Keratinocyte (primary cell): ENCODE results near the gene NUDT21. TPM values are rescaled to one million over a fixed set of nuclear protein-coding genes. Genes with fewer than 3 reads are reported as not detected.

Experiments used
- DNase-seq: peaks from one replicate; pipeline ENCODE4 v3.0.0-alpha.2; 2011; ENCODE audit warnings: low read depth, missing footprints, low spot score
- FAIRE-seq: peaks from 2 replicates; lab custom pipeline; 2011; peaks lifted over from hg19 to GRCh38; lab: Jason Lieb, UNC
- H2AFZ ChIP-seq: 2 replicates; pipeline ENCODE4 v1.6.0; 2012; ENCODE audit warnings: low read length, control low read depth, inconsistent platforms; ENCODE audit not compliant: control insufficient read depth
- H3K27ac ChIP-seq: 2 replicates; pipeline ENCODE4 v1.5.1; 2011; ENCODE audit warnings: low read length; ENCODE audit not compliant: control insufficient read depth, insufficient read depth
- H3K27me3 ChIP-seq: 3 replicates; pipeline ENCODE4 v1.6.0; 2011; ENCODE audit warnings: low read length; ENCODE audit not compliant: control insufficient read depth, insufficient read depth; ENCODE audit errors: extremely low read depth
- H3K36me3 ChIP-seq, 2 experiments: 2 replicates in 1 of 2; 3 replicates in 1 of 2; pipeline ENCODE4 v1.5.1; 2011; ENCODE audit warnings: low read length in 2 of 2, mild to moderate bottlenecking in 1 of 2; ENCODE audit not compliant: control insufficient read depth in 2 of 2, insufficient read depth in 2 of 2; ENCODE audit errors: extremely low read depth in 1 of 2
- H3K4me1 ChIP-seq: 3 replicates; pipeline ENCODE4 v1.5.1; 2011; ENCODE audit warnings: low read length; ENCODE audit not compliant: control insufficient read depth, insufficient read depth; ENCODE audit errors: extremely low read depth
- H3K4me2 ChIP-seq: 3 replicates; pipeline ENCODE4 v1.6.0; 2011; ENCODE audit warnings: low read depth, low read length; ENCODE audit not compliant: control insufficient read depth, insufficient read depth; ENCODE audit errors: extremely low read depth
- H3K4me3 ChIP-seq, 3 experiments: fragments of 200-600 bp in 1 of 3; sonication (generic) in 1 of 3; 2 replicates in 2 of 3; 3 replicates in 1 of 3; pipeline ENCODE4 v1.5.1; 2011 to 2016; ENCODE audit warnings: low read length in 3 of 3, mild to moderate bottlenecking in 3 of 3, control low read depth in 2 of 3, inconsistent platforms in 1 of 3, low read depth in 1 of 3, mixed read lengths in 1 of 3, mixed run types in 1 of 3, moderate library complexity in 1 of 3; ENCODE audit not compliant: control insufficient read depth in 2 of 3, insufficient read depth in 2 of 3; ENCODE audit errors: extremely low read depth in 1 of 3
- H3K79me2 ChIP-seq: 2 replicates; pipeline ENCODE4 v1.6.0; 2012; ENCODE audit warnings: low read length; ENCODE audit not compliant: control insufficient read depth, insufficient read depth
- H3K9ac ChIP-seq: 3 replicates; pipeline ENCODE4 v1.6.0; 2011; ENCODE audit warnings: low read length; ENCODE audit not compliant: control insufficient read depth, insufficient read depth; ENCODE audit errors: extremely low read depth
- H3K9me1 ChIP-seq: 3 replicates; pipeline ENCODE4 v1.6.0; 2011; ENCODE audit warnings: low read length; ENCODE audit not compliant: control insufficient read depth, insufficient read depth; ENCODE audit errors: extremely low read depth
- H3K9me3 ChIP-seq: 2 replicates; pipeline ENCODE4 v1.5.1; 2012; ENCODE audit warnings: low read depth, low read length; ENCODE audit not compliant: control insufficient read depth
- H4K20me1 ChIP-seq: 3 replicates; pipeline ENCODE4 v1.6.0; 2011; ENCODE audit warnings: low read length; ENCODE audit not compliant: control insufficient read depth, insufficient read depth; ENCODE audit errors: extremely low read depth
- EZH2 ChIP-seq: IDR thresholded peaks from one replicate; pipeline ENCODE4 v1.6.1; 2012; ENCODE audit warnings: inconsistent platforms, mild to moderate bottlenecking, low read length, moderate library complexity
- dilution Hi-C: fragments of 300-500 bp; cut with MboI; formaldehyde crosslinking; loops from one replicate; pipeline ENCODE4 v1.7.0; 2020; ENCODE audit warnings: low sequenced_read_pairs; ENCODE audit not compliant: extremely low pct_ligation_motif_present
- polyA plus RNA-seq, 5 experiments: library from polyadenylated mRNA; depleted of rRNA in 3 of 5; stranded (reverse) in 3 of 5; stranded (forward) in 1 of 5; unstranded in 1 of 5; fragments of >200 nt; gene quantifications; 1 replicate in 1 of 5; 2 replicates in 3 of 5; 3 replicates in 1 of 5; pipeline versions ENCODE4 v1.2.1 to v1.2.3, GENCODE V29; 2011 to 2012; ENCODE audit warnings: missing spikeins in 2 of 5, low read depth in 1 of 5, low replicate concordance in 1 of 5
- TF ChIP-seq, protein P1 (sequence below), 3 experiments: IDR thresholded peaks in 1 of 3; conservative IDR thresholded peaks in 1 of 3; optimal IDR thresholded peaks in 1 of 3; 2 replicates in 2 of 3; 3 replicates in 1 of 3; pipeline versions ENCODE3 to v1.5.1; 2011; ENCODE audit warnings: low read length in 3 of 3, mild to moderate bottlenecking in 3 of 3, moderate library complexity in 2 of 3, control low read depth in 1 of 3, inconsistent platforms in 1 of 3; ENCODE audit not compliant: insufficient read depth in 2 of 3; ENCODE audit errors: extremely low read depth in 1 of 3

NUDT21 gene
- polyA plus RNA-seq, 1 donor (not counting 4 experiments of a cell fraction or from before 2014, with no cell fraction given), result 98.2 TPM

DNA sequence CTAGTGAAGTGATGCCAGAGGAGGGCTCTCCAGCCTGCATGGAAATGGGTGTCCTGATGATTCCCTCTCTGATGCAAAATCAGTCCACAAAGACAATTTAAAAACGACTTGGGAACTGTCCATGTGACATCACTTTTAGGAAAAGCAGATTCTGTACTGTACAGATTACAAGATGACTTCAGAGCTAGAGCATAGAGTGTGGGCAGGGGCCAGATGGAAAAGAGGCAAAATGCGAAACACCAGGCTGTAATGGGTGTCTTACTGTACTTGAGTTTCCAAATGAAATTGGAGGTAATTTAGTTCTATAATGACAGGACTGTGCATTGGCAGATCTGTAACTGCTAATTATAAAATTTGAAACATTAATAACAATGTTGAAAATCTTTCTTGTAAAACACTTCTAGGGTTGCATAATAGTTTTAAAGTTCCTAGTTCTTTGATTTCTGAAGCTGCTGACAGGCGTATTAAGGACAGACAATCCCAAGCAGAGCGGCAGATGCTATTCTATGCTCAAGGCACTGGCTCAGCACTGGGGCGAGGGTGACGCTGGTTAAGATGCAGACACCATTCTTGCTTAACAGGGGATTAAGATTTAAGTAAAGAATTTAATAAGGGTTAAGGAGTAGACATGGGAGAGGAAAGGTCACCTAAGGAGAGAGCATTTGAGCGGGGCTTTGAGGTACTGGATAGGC is 29.8 kb upstream of the NUDT21 start:
- Histone ChIP-seq H3K9ac (no peak overlapping the region), H3K9me3 (no peaks in the 10 kb centered on the region), H3K4me2 (no peak overlapping the region), H3K4me1 (peaks cover 13% of the 10 kb centered on the region), H2AFZ (no peak overlapping the region), H4K20me1 (no peaks in the 10 kb centered on the region), H3K79me2 (no peaks in the 10 kb centered on the region), H3K4me3 (no peak overlapping the region), H3K27ac (no peak overlapping the region), H3K36me3 (peaks cover 13 to 25% of the 10 kb centered on the region in 2 experiments), H3K27me3 (no peaks in the 10 kb centered on the region), H3K9me1 (no peaks in the 10 kb centered on the region)
- DNase-seq (no peak), FAIRE-seq (no peak)
- TF ChIP-seq EZH2, result no peak
- TF ChIP-seq, protein P1, sequence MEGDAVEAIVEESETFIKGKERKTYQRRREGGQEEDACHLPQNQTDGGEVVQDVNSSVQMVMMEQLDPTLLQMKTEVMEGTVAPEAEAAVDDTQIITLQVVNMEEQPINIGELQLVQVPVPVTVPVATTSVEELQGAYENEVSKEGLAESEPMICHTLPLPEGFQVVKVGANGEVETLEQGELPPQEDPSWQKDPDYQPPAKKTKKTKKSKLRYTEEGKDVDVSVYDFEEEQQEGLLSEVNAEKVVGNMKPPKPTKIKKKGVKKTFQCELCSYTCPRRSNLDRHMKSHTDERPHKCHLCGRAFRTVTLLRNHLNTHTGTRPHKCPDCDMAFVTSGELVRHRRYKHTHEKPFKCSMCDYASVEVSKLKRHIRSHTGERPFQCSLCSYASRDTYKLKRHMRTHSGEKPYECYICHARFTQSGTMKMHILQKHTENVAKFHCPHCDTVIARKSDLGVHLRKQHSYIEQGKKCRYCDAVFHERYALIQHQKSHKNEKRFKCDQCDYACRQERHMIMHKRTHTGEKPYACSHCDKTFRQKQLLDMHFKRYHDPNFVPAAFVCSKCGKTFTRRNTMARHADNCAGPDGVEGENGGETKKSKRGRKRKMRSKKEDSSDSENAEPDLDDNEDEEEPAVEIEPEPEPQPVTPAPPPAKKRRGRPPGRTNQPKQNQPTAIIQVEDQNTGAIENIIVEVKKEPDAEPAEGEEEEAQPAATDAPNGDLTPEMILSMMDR (optimal IDR thresholded peaks at IDR 0.05 in 1 of 3, IDR thresholded peaks at IDR 0.05 in 1 of 3, conservative IDR thresholded peaks at IDR 0.05 in 1 of 3; ENCODE audit: extremely low read depth in 1 of 3, insufficient read depth in 2 of 3, low read length in 3 of 3), result no peak
- dilution Hi-C loops, result no loop called here

DNA sequence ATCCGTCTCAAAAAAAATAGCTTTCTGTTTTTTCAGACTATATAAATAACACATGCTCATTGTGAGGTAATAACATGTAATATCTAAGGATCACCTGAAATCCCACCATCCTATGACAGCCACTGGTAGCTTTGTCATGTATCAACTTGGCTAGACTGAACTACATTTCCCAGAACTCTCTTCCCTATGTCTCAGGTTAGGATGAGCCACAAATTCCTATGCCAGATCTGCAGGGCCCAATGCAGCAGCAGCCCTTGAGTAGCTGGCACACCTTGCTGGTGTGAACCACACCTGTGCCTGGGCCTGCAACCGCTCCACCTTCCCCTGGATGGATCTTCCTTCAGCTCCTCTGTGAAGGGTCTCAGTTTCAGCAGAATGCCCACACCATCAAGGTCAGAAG is 28.3 kb upstream of the NUDT21 start:
- no peak overlapping the region for H3K27ac ChIP-seq
- no peak overlapping the region for H3K4me2 ChIP-seq
- no peaks in the 10 kb centered on the region for H3K9me3 ChIP-seq
- peaks cover 11 to 35% of the 10 kb centered on the region in 2 experiments for H3K36me3 ChIP-seq
- no peak overlapping the region for H3K4me3 ChIP-seq
- H3K9me1 ChIP-seq, result no peaks in the 10 kb centered on the region
- H3K9ac ChIP-seq, result no peak overlapping the region
- H2AFZ ChIP-seq, result no peak overlapping the region
- no peaks in the 10 kb centered on the region for H4K20me1 ChIP-seq
- FAIRE-seq, result no peak
- TF ChIP-seq, protein P1 (optimal IDR thresholded peaks at IDR 0.05 in 1 of 3, IDR thresholded peaks at IDR 0.05 in 1 of 3, conservative IDR thresholded peaks at IDR 0.05 in 1 of 3; ENCODE audit: extremely low read depth in 1 of 3, insufficient read depth in 2 of 3, low read length in 3 of 3), result no peak
- no peak for TF ChIP-seq EZH2
- no peaks in the 10 kb centered on the region for H3K27me3 ChIP-seq
- H3K4me1 ChIP-seq, result peaks cover 13% of the 10 kb centered on the region
- no peak for DNase-seq
- dilution Hi-C loops, result no loop called here
- H3K79me2 ChIP-seq, result no peaks in the 10 kb centered on the region
